GM21423 (cell line): ENCODE results near the gene DMAC2.
"Not testable (repeated sequence)": the region's sequence is repeated elsewhere in the genome, so short reads cannot be mapped to it uniquely, and the experiment has no call there.

Experiments
- ATAC-seq: cut with Tn5 transposase; IDR thresholded peaks from one replicate; pipeline ENCODE4 v1.9.1; 2021; ENCODE audit warnings: mild to moderate bottlenecking, moderate library complexity; ENCODE audit not compliant: unreplicated experiment

DMAC2 gene

GRCh38 chr19:41443813-41444455 is 4.2 kb upstream of the DMAC2 start:
- no peak for ATAC-seq

- ATAC-seq, result no peak
Measured at GRCh38 chr19:41442473-41443355, 3.0 kb upstream of the DMAC2 start, which contains the start of gene ERICH4. TSS of gene ERICH4 (plus strand) at chr19:41443156. CDS start at chr19:41443170, 14 bp downstream.

GRCh38 chr19:41441321-41441945 is 1.7 kb upstream of the DMAC2 start:
- ATAC-seq, result no peak

- no peak for ATAC-seq
Measured at GRCh38 chr19:41437944-41438574, 1.7 kb downstream of the DMAC2 start.

GRCh38 chr19:41436674-41436951 is 3.1 kb downstream of the DMAC2 start:
- no peak for ATAC-seq

- ATAC-seq, result no peak
Measured at GRCh38 chr19:41435936-41436673, 3.6 kb downstream of the DMAC2 start.

- ATAC-seq, result not testable (repeated sequence)
Measured at GRCh38 chr19:41435376-41435775, 4.3 kb downstream of the DMAC2 start.

GRCh38 chr19:41434450-41434849 is 5.3 kb downstream of the DMAC2 start:
- no peak for ATAC-seq

- no peak for ATAC-seq
Measured at GRCh38 chr19:41433171-41433570, 6.5 kb downstream of the DMAC2 start.

- ATAC-seq, result no peak
Measured at GRCh38 chr19:41431426-41432386, 8.0 kb downstream of the DMAC2 start.

GRCh38 chr19:41430922-41431321 is 8.8 kb downstream of the DMAC2 start:
- ATAC-seq, result no peak

GRCh38 chr19:41428481-41428859 is 11.2 kb downstream of the DMAC2 start:
- no peak for ATAC-seq

GRCh38 chr19:41427647-41428480 is 11.8 kb downstream of the DMAC2 start:
- no peak for ATAC-seq

GRCh38 chr19:41426952-41427646 is 12.6 kb downstream of the DMAC2 start, which contains the start of gene B3GNT8:
TSS of gene B3GNT8 (minus strand) at chr19:41427374. CDS start at chr19:41426778, 596 bp downstream.
- no peak for ATAC-seq

- ATAC-seq, result no peak
Measured at GRCh38 chr19:41426116-41426841, 13.4 kb downstream of the DMAC2 start.

GRCh38 chr19:41425174-41426115 is 14.3 kb downstream of the DMAC2 start:
- no peak for ATAC-seq
